ENCODE measurements around the gene DGKA. TPM values are rescaled to one million over a fixed set of nuclear protein-coding genes. Genes with fewer than 3 reads are reported as not detected.
"Not testable (repeated sequence)": the region's sequence is repeated elsewhere in the genome, so short reads cannot be mapped to it uniquely, and the experiment has no call there.

The DGKA gene
- total RNA-seq, 1 experiment from 2014 or later: 7.6 TPM

DNA sequence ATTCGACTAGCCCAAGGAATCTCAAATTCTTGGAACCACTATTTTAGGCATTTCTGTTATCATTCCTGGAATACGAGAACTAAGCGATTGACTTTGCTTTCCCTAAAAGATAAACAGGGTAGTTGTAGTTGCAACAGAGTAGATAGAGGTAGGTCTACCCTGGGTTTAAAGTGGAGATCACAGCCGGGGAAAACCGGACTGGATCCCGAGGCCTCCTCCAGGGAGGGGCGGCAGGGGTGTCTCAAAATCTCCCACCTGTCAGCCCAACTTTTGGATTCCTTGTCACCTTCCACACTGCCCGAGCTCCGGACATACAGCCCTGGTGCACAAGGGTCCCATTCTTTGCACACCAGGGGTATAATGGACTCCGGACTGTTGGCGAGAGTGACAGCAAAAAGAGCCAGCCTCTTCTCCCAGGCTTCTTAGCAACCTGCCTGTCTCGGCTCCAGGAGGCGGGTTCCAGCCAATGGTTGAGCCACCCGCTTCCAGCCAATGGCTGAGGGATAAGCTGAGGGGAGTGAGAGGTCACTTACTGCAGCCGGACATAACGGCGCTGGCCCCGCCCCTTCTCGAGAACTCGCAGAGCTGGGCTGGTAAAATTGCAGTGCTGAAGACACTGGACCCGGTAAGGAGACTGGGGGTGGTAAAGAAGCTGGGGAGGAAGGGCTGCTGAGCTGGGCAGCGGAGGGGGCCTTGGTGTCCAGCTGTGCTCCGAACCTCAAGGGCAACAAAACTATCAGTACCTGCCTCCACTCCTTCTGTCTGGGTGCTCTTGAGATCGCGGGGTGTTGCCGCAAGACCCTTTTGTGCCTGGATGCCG, 66.0 kb downstream of the DGKA start, which contains the start of gene SUOX:
Gene SUOX (plus strand): TSS at position 562 of the 820 bp plus-strand sequence. CDS start 4,946 bp downstream, outside the sequence.
- Histone ChIP-seq H3K36me3 (ENCODE audit: control insufficient read depth, insufficient read depth, low read length) (peaks cover 2% of the 10 kb centered on the region; the same call in 1 of the 2 replicates), H3K4me1 (ENCODE audit: control insufficient read depth, insufficient read depth, low read length) (no peaks in the 10 kb centered on the region), H3K27me3 (ENCODE audit: control insufficient read depth, insufficient read depth, low read length) (no peaks in the 10 kb centered on the region), H3K9me3 (ENCODE audit: control insufficient read depth, insufficient read depth, low read depth, low read length) (no peaks in the 10 kb centered on the region), H3K4me3 (ENCODE audit: low read depth in 2 of 2, low read length in 2 of 2) (peak within 1 kb of the TSS; percentile 88 to 98), H3K27ac (ENCODE audit: low read length) (peak within 1 kb of the TSS; percentile 90)
- ATAC-seq (peak; percentile 100), DNase-seq (ENCODE audit: low read depth, low spot score) (peak; percentile 87)
- intact Hi-C loops (cut with micrococcal nuclease; ENCODE audit: unreplicated experiment): loop anchor here (2.0 to 5.0 kb wide), 2 partner anchors 32 to 45 kb away; partner anchors contain the start of gene RPS26
- CTCF ChIA-PET: interaction anchor here (0.6 to 1.9 kb wide), 10 partner anchors 29 to 268 kb away, joined by 3 to 12 read pairs (median 4); no protein-coding TSS in a partner anchor
- POLR2A ChIA-PET: interaction anchor here (1.9 kb wide), 1 partner anchor 10 kb away, joined by 9 read pairs; no protein-coding TSS in a partner anchor
- in situ Hi-C loops (cut with HindIII; ENCODE audit: low pct_unique_long_range_greater_than_20kb, low sequenced_read_pairs): no loop called here
- BruUV-seq (replicated peaks): no TSS peak
- peak; percentile 74; the same call in 1 of the 2 replicates for TF ChIP-seq POLR2AphosphoS5 (IDR thresholded peaks at IDR 0.05; ENCODE audit: low read depth, low read length)
- TF ChIP-seq, protein P1, sequence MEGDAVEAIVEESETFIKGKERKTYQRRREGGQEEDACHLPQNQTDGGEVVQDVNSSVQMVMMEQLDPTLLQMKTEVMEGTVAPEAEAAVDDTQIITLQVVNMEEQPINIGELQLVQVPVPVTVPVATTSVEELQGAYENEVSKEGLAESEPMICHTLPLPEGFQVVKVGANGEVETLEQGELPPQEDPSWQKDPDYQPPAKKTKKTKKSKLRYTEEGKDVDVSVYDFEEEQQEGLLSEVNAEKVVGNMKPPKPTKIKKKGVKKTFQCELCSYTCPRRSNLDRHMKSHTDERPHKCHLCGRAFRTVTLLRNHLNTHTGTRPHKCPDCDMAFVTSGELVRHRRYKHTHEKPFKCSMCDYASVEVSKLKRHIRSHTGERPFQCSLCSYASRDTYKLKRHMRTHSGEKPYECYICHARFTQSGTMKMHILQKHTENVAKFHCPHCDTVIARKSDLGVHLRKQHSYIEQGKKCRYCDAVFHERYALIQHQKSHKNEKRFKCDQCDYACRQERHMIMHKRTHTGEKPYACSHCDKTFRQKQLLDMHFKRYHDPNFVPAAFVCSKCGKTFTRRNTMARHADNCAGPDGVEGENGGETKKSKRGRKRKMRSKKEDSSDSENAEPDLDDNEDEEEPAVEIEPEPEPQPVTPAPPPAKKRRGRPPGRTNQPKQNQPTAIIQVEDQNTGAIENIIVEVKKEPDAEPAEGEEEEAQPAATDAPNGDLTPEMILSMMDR (IDR thresholded peaks at IDR 0.05): no peak
- TF ChIP-seq TCF7L2 (IDR thresholded peaks at IDR 0.05; ENCODE audit: low read depth, low read length): no peak
- TF ChIP-seq SIN3A (IDR thresholded peaks at IDR 0.05; ENCODE audit: borderline replicate concordance, insufficient read depth, low read depth, low read length): 0 out of 2 replicates have a peak, but pooled peaks have one; percentile 16
- TF ChIP-seq, protein P2, sequence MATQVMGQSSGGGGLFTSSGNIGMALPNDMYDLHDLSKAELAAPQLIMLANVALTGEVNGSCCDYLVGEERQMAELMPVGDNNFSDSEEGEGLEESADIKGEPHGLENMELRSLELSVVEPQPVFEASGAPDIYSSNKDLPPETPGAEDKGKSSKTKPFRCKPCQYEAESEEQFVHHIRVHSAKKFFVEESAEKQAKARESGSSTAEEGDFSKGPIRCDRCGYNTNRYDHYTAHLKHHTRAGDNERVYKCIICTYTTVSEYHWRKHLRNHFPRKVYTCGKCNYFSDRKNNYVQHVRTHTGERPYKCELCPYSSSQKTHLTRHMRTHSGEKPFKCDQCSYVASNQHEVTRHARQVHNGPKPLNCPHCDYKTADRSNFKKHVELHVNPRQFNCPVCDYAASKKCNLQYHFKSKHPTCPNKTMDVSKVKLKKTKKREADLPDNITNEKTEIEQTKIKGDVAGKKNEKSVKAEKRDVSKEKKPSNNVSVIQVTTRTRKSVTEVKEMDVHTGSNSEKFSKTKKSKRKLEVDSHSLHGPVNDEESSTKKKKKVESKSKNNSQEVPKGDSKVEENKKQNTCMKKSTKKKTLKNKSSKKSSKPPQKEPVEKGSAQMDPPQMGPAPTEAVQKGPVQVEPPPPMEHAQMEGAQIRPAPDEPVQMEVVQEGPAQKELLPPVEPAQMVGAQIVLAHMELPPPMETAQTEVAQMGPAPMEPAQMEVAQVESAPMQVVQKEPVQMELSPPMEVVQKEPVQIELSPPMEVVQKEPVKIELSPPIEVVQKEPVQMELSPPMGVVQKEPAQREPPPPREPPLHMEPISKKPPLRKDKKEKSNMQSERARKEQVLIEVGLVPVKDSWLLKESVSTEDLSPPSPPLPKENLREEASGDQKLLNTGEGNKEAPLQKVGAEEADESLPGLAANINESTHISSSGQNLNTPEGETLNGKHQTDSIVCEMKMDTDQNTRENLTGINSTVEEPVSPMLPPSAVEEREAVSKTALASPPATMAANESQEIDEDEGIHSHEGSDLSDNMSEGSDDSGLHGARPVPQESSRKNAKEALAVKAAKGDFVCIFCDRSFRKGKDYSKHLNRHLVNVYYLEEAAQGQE (IDR thresholded peaks at IDR 0.05; ENCODE audit: insufficient read depth in 1 of 2, low read depth in 2 of 2, low read length in 1 of 2): no peak

DNA sequence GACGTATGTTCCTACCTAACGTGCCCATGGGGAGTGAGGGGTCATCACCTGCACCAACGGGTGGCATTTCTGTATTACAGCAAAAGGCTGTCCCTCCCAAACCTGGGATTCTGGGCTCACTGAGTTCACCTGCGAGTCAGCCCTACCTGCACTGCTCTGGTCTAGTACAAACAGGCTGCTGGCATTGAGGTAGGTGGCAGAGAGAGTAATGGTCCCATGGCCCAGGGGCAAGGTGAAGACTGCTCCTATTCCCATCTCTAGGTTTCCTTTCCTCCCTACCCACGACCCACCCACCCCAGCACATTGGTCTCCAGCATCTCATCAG, 66.5 kb downstream of the DGKA start:
- BruUV-seq (replicated peaks): no TSS peak
- ATAC-seq: peak; percentile 27
- no peaks in the 10 kb centered on the region; the same call in 1 of the 2 replicates for H3K36me3 ChIP-seq (ENCODE audit: control insufficient read depth, insufficient read depth, low read length)
- in situ Hi-C loops (cut with HindIII; ENCODE audit: low pct_unique_long_range_greater_than_20kb, low sequenced_read_pairs): no loop called here
- TF ChIP-seq SIN3A (IDR thresholded peaks at IDR 0.05; ENCODE audit: borderline replicate concordance, insufficient read depth, low read depth, low read length) (0 out of 2 replicates have a peak, but pooled peaks have one; percentile 15), TCF7L2 (IDR thresholded peaks at IDR 0.05; ENCODE audit: low read depth, low read length) (no peak)
- H3K27ac ChIP-seq (ENCODE audit: low read length): peak overlapping the region; percentile 90
- no peaks in the 10 kb centered on the region for H3K27me3 ChIP-seq (ENCODE audit: control insufficient read depth, insufficient read depth, low read length)
- CTCF ChIA-PET: interaction anchor here (0.6 to 1.9 kb wide), 6 partner anchors 9 to 259 kb away, joined by 3 to 5 read pairs (median 3); no protein-coding TSS in a partner anchor
- no peak for DNase-seq (ENCODE audit: low read depth, low spot score)
- intact Hi-C loops (cut with micrococcal nuclease; ENCODE audit: unreplicated experiment): loop anchor here (2.0 to 5.0 kb wide), 2 partner anchors 31 to 45 kb away; partner anchors contain the start of gene RPS26
- H3K4me3 ChIP-seq (ENCODE audit: low read depth in 2 of 2, low read length in 2 of 2): peak overlapping the region; percentile 88 to 98
- POLR2A ChIA-PET: interaction anchor here (1.9 kb wide), 1 partner anchor 10 kb away, joined by 9 read pairs; no protein-coding TSS in a partner anchor
- no peaks in the 10 kb centered on the region for H3K4me1 ChIP-seq (ENCODE audit: control insufficient read depth, insufficient read depth, low read length)
- no peaks in the 10 kb centered on the region for H3K9me3 ChIP-seq (ENCODE audit: control insufficient read depth, insufficient read depth, low read depth, low read length)

DNA sequence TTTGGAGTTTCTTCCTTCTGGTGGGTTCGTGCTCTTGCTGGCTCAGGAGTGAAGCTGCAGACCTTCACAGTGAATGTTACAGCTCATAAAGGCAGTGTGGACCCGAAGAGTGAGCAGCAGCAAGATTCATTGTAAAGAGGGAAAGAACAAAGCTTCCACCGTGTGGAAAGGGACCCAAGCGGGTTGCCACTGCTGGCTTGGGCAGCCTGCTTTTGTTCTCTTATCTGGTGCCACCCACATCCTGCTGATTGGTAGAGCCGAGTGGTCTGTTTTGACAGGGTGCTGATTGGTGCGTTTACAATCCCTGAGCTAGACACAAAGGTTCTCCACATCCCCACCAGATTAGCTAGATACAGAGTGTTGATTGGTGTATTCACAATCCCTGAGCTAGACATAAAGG, 68.6 kb downstream of the DGKA start:
- CTCF ChIA-PET; H3K4me1 ChIP-seq (ENCODE audit: control insufficient read depth, insufficient read depth, low read length); BruUV-seq (replicated peaks); ATAC-seq; DNase-seq (ENCODE audit: low read depth, low spot score); H3K27ac ChIP-seq (ENCODE audit: low read length); H3K27me3 ChIP-seq (ENCODE audit: control insufficient read depth, insufficient read depth, low read length); H3K4me3 ChIP-seq (ENCODE audit: low read depth in 2 of 2, low read length in 2 of 2); H3K36me3 ChIP-seq (ENCODE audit: control insufficient read depth, insufficient read depth, low read length); H3K9me3 ChIP-seq (ENCODE audit: control insufficient read depth, insufficient read depth, low read depth, low read length); POLR2A ChIA-PET; in situ Hi-C loops (cut with HindIII; ENCODE audit: low pct_unique_long_range_greater_than_20kb, low sequenced_read_pairs): not testable (repeated sequence)
- intact Hi-C loops (cut with micrococcal nuclease; ENCODE audit: unreplicated experiment): loop anchor here (5.0 kb wide), 1 partner anchor 43 kb away; the partner anchor contains the start of gene RPS26

DNA sequence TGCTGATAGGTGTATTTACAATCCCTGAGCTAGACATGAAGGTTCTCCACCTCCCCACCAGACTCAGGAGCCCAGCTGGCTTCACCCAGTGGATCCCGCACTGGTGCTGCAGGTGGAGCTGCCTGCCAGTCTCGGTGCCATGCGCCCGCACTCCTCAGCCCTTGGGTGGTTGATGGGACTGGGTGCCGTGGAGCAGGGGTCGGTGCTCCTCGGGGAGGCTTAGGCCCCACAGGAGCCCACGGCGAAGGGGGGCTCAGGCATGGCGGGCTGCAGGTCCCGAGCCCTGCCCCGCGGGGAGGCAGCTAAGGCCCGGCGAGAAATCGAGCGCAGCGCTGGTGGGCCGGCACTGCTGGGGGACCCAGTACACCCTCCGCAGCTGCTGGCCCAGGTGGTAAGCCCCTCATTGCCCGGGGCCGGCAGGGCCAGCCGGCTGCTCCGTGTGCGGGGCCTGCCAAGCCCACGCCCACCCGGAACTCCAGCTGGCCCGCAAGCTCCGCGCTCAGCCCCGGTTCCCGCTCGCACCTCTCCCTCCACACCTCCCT, 69.1 kb downstream of the DGKA start:
- BruUV-seq (replicated peaks); H3K9me3 ChIP-seq (ENCODE audit: control insufficient read depth, insufficient read depth, low read depth, low read length); CTCF ChIA-PET; H3K36me3 ChIP-seq (ENCODE audit: control insufficient read depth, insufficient read depth, low read length); ATAC-seq; H3K4me3 ChIP-seq (ENCODE audit: low read depth in 2 of 2, low read length in 2 of 2); H3K27ac ChIP-seq (ENCODE audit: low read length); H3K4me1 ChIP-seq (ENCODE audit: control insufficient read depth, insufficient read depth, low read length); H3K27me3 ChIP-seq (ENCODE audit: control insufficient read depth, insufficient read depth, low read length); in situ Hi-C loops (cut with HindIII; ENCODE audit: low pct_unique_long_range_greater_than_20kb, low sequenced_read_pairs); DNase-seq (ENCODE audit: low read depth, low spot score): not testable (repeated sequence)
- intact Hi-C loops (cut with micrococcal nuclease; ENCODE audit: unreplicated experiment): loop anchor here (5.0 kb wide), 1 partner anchor 42 kb away; the partner anchor contains the start of gene RPS26
- POLR2A ChIA-PET: interaction anchor here (0.5 kb wide), 1 partner anchor 151 kb away, joined by 5 read pairs; no protein-coding TSS in a partner anchor
